ENCODE results near the gene GALNT7. TPM values are rescaled to one million over a fixed set of nuclear protein-coding genes. Genes with fewer than 3 reads are reported as not detected.

The GALNT7 gene
- polyA plus RNA-seq, 3 donors = 12.3 to 29.0 (median 19.7) TPM

- H3K4me1 ChIP-seq (ENCODE audit: control insufficient read depth in 1 of 2, insufficient read depth in 2 of 2, low read length in 2 of 2) = no peaks in the 10 kb centered on the region
- no peak overlapping the region for H3K4me3 ChIP-seq (replicated peaks in 1 of 3; ENCODE audit: low read depth in 2 of 3, low read length in 3 of 3)
- no peak overlapping the region for H3K27ac ChIP-seq (ENCODE audit: low read depth in 1 of 2, low read length in 2 of 2)
- H2AFZ ChIP-seq (ENCODE audit: insufficient read depth, low read depth, low read length, poor library complexity, severe bottlenecking) = no peak overlapping the region
- H3K27ac Mint-ChIP-seq = peak overlapping the region in 1 of 7 donors; percentile 10
- peaks cover 2% of the 10 kb centered on the region for H3K4me1 Mint-ChIP-seq
- H3K4me3 Mint-ChIP-seq = no peak overlapping the region
- peaks cover 37 to 40% of the 10 kb centered on the region in 2 donors for H3K36me3 Mint-ChIP-seq
- intact Hi-C loops (cut with micrococcal nuclease) = no loop called here
- no peak overlapping the region for H3K9ac ChIP-seq (ENCODE audit: insufficient read depth, low read length, poor library complexity, severe bottlenecking)
- H3K36me3 ChIP-seq (replicated peaks in 1 of 2; ENCODE audit: control insufficient read depth in 1 of 2, insufficient read depth in 2 of 2, low read length in 2 of 2) = peaks cover 3 to 51% of the 10 kb centered on the region in 2 donors
- WGBS (ENCODE audit: insufficient coverage) = 100% methylated on average over 1 of the region's 2 CpGs
- no peak for TF ChIP-seq CTCF (IDR thresholded peaks at IDR 0.05)
- no peaks in the 10 kb centered on the region for H3K9me3 ChIP-seq (replicated peaks in 1 of 2; ENCODE audit: control insufficient read depth in 1 of 2, insufficient read depth in 1 of 2, low read length in 2 of 2)
- no peaks in the 10 kb centered on the region for H3K27me3 ChIP-seq (ENCODE audit: control insufficient read depth in 2 of 2, insufficient read depth in 2 of 2, low read length in 2 of 2)
- no peak overlapping the region for H3K4me2 ChIP-seq (replicated peaks; ENCODE audit: extremely low read depth, low read length, poor library complexity, severe bottlenecking)
- DNase-seq = no peak
- no peaks in the 10 kb centered on the region for H4K20me1 ChIP-seq (ENCODE audit: insufficient read depth, low read length)
- no peaks in the 10 kb centered on the region for H3K27me3 Mint-ChIP-seq (ENCODE audit: low read depth in 3 of 3)
- H3K79me2 ChIP-seq (ENCODE audit: insufficient read depth, low read length) = no peaks in the 10 kb centered on the region
- H3K9me3 Mint-ChIP-seq = no peaks in the 10 kb centered on the region
Measured at GRCh38 chr4:173160871-173161270, 7.7 kb upstream of the GALNT7 start.

- H3K27ac Mint-ChIP-seq = no peak overlapping the region
- H2AFZ ChIP-seq (ENCODE audit: insufficient read depth, low read depth, low read length, poor library complexity, severe bottlenecking) = no peak overlapping the region
- no peak for TF ChIP-seq CTCF (IDR thresholded peaks at IDR 0.05)
- H3K9me3 Mint-ChIP-seq = no peaks in the 10 kb centered on the region
- H4K20me1 ChIP-seq (ENCODE audit: insufficient read depth, low read length) = no peaks in the 10 kb centered on the region
- no peak for DNase-seq
- H3K4me1 Mint-ChIP-seq = peaks cover 4% of the 10 kb centered on the region
- H3K9me3 ChIP-seq (replicated peaks in 1 of 2; ENCODE audit: control insufficient read depth in 1 of 2, insufficient read depth in 1 of 2, low read length in 2 of 2) = no peaks in the 10 kb centered on the region
- no peak overlapping the region for H3K9ac ChIP-seq (ENCODE audit: insufficient read depth, low read length, poor library complexity, severe bottlenecking)
- H3K27me3 ChIP-seq (ENCODE audit: control insufficient read depth in 2 of 2, insufficient read depth in 2 of 2, low read length in 2 of 2) = no peaks in the 10 kb centered on the region
- no peak overlapping the region for H3K27ac ChIP-seq (ENCODE audit: low read depth in 1 of 2, low read length in 2 of 2)
- no peaks in the 10 kb centered on the region for H3K4me1 ChIP-seq (ENCODE audit: control insufficient read depth in 1 of 2, insufficient read depth in 2 of 2, low read length in 2 of 2)
- no peak overlapping the region for H3K4me3 ChIP-seq (replicated peaks in 1 of 3; ENCODE audit: low read depth in 2 of 3, low read length in 3 of 3)
- H3K36me3 ChIP-seq (replicated peaks in 1 of 2; ENCODE audit: control insufficient read depth in 1 of 2, insufficient read depth in 2 of 2, low read length in 2 of 2) = peaks cover 3 to 54% of the 10 kb centered on the region in 2 donors
- peaks cover 40 to 41% of the 10 kb centered on the region in 2 donors for H3K36me3 Mint-ChIP-seq
- no peaks in the 10 kb centered on the region for H3K27me3 Mint-ChIP-seq (ENCODE audit: low read depth in 3 of 3)
- no peak overlapping the region for H3K4me2 ChIP-seq (replicated peaks; ENCODE audit: extremely low read depth, low read length, poor library complexity, severe bottlenecking)
- no peaks in the 10 kb centered on the region for H3K79me2 ChIP-seq (ENCODE audit: insufficient read depth, low read length)
- intact Hi-C loops (cut with micrococcal nuclease) = no loop called here
- H3K4me3 Mint-ChIP-seq = no peak overlapping the region
Measured at GRCh38 chr4:173161311-173161710, 7.3 kb upstream of the GALNT7 start.
